T-helper 22 cell (primary cell): Measurements from ENCODE around the gene KIF26A.

Experiments used
- DNase-seq: peaks from one replicate; pipeline ENCODE4 v3.0.0-alpha.2; 2020; ENCODE audit warnings: low read depth

The KIF26A gene

GRCh38 chr14:104101086-104101621 is 37.2 kb upstream of the KIF26A start:
- DNase-seq, result no peak

- DNase-seq, result no peak
Observed at GRCh38 chr14:104101651-104102281, 36.6 kb upstream of the KIF26A start.

- no peak for DNase-seq
Observed at GRCh38 chr14:104102282-104102914, 36.0 kb upstream of the KIF26A start.

- DNase-seq, result no peak
Observed at GRCh38 chr14:104103061-104103445, 35.3 kb upstream of the KIF26A start.

- no peak for DNase-seq
Observed at GRCh38 chr14:104103446-104104075, 34.8 kb upstream of the KIF26A start.

GRCh38 chr14:104104076-104104901 is 34.1 kb upstream of the KIF26A start:
- DNase-seq, result no peak

- no peak for DNase-seq
Observed at GRCh38 chr14:104105071-104105821, 33.1 kb upstream of the KIF26A start.

GRCh38 chr14:104105822-104106470 is 32.4 kb upstream of the KIF26A start:
- no peak for DNase-seq

- no peak for DNase-seq
Observed at GRCh38 chr14:104106471-104106991, 31.9 kb upstream of the KIF26A start.

- DNase-seq, result no peak
Observed at GRCh38 chr14:104107101-104107581, 31.2 kb upstream of the KIF26A start.

GRCh38 chr14:104107611-104108569 is 30.5 kb upstream of the KIF26A start:
- DNase-seq, result no peak

GRCh38 chr14:104108570-104109541 is 29.5 kb upstream of the KIF26A start:
- no peak for DNase-seq

- DNase-seq, result no peak
Observed at GRCh38 chr14:104109731-104110361, 28.5 kb upstream of the KIF26A start.

- DNase-seq, result no peak
Observed at GRCh38 chr14:104110491-104111209, 27.7 kb upstream of the KIF26A start.

GRCh38 chr14:104111301-104112112 is 26.9 kb upstream of the KIF26A start:
- DNase-seq, result no peak

- DNase-seq, result no peak
Observed at GRCh38 chr14:104112113-104112505, 26.3 kb upstream of the KIF26A start.
